Fibroblast of mammary gland (primary cell): ENCODE results near the gene CHMP2B.

Experiments used
- DNase-seq: peaks from one replicate; pipeline ENCODE4 v3.0.0-alpha.2; 2010; ENCODE audit warnings: low read depth
- H3K4me3 ChIP-seq: 2 replicates; pipeline ENCODE4 v1.5.1; 2011; ENCODE audit warnings: low read depth, mild to moderate bottlenecking, low read length, moderate library complexity; ENCODE audit not compliant: control insufficient read depth
- CTCF ChIP-seq: conservative IDR thresholded peaks from 2 replicates; pipeline ENCODE4 v1.5.1; 2011; ENCODE audit warnings: low read depth, low read length, inconsistent platforms; ENCODE audit not compliant: control insufficient read depth, insufficient read depth

The CHMP2B gene

GRCh38 chr3:87203809-87204208, 23.3 kb upstream of the CHMP2B start:
- TF ChIP-seq CTCF = no peak
- H3K4me3 ChIP-seq = no peak overlapping the region
- DNase-seq = no peak

GRCh38 chr3:87206070-87206469, 21.0 kb upstream of the CHMP2B start:
- DNase-seq = peak; percentile 86
- H3K4me3 ChIP-seq = no peak overlapping the region
- TF ChIP-seq CTCF = no peak

- no peak overlapping the region for H3K4me3 ChIP-seq
These were observed 20.5 kb upstream of the CHMP2B start for GRCh38 chr3:87206635-87207034.

GRCh38 chr3:87207460-87207859, 19.6 kb upstream of the CHMP2B start:
- no peak for TF ChIP-seq CTCF

More at GRCh38 chr3:87206635-87207034, 20.5 kb upstream of the CHMP2B start:
- no peak for TF ChIP-seq CTCF
- DNase-seq = no peak

GRCh38 chr3:87209111-87209510, 18.0 kb upstream of the CHMP2B start:
- DNase-seq = no peak
- no peak for TF ChIP-seq CTCF
- H3K4me3 ChIP-seq = no peak overlapping the region

More at GRCh38 chr3:87207460-87207859, 19.6 kb upstream of the CHMP2B start:
- peak; percentile 57 for DNase-seq
- no peak overlapping the region for H3K4me3 ChIP-seq

GRCh38 chr3:87218560-87218959, 8.5 kb upstream of the CHMP2B start:
- no peak for TF ChIP-seq CTCF
- no peak for DNase-seq
- no peak overlapping the region for H3K4me3 ChIP-seq

- no peak overlapping the region for H3K4me3 ChIP-seq
- TF ChIP-seq CTCF = no peak
- no peak for DNase-seq
These were observed 7.5 kb upstream of the CHMP2B start for GRCh38 chr3:87219611-87220010.
